ENCODE data around the gene EFNA4. TPM values are rescaled to one million over a fixed set of nuclear protein-coding genes. Genes with fewer than 3 reads are reported as not detected.

Gene EFNA4
- 13.5 and 15.1 TPM in 2 replicates for total RNA-seq

- peak; percentile 86 to 92 for DNase-seq (ENCODE audit: low read depth in 2 of 2)
These were observed at the start of gene EFNA4 for GRCh38 chr1:155063550-155064110. Gene EFNA4, plus strand, starts transcription at chr1:155063740. Its CDS starts 84 bp downstream, at chr1:155063824.

DNA sequence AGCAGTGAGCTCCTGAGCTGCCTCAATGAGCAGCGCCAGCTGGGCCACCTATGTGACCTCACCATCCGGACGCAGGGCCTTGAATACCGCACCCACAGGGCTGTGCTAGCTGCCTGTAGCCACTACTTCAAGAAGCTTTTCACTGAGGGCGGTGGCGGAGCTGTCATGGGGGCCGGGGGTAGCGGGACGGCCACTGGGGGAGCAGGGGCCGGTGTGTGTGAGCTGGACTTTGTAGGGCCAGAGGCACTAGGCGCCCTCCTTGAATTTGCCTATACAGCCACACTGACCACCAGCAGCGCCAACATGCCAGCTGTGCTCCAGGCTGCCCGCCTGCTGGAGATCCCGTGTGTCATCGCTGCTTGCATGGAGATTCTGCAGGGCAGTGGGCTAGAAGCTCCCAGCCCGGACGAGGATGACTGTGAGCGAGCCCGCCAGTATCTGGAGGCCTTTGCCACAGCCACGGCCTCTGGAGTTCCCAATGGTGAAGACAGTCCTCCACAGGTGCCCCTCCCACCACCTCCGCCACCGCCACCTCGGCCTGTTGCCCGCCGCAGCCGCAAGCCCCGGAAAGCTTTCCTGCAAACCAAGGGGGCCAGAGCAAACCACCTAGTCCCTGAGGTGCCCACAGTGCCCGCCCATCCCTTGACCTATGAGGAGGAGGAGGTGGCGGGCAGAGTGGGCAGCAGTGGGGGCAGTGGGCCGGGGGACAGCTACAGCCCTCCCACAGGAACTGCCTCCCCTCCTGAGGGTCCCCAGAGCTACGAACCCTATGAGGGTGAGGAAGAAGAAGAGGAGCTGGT is 48.6 kb upstream of the EFNA4 start:
- no peak for DNase-seq (ENCODE audit: low read depth in 2 of 2)

GRCh38 chr1:155015527-155016230 is 47.9 kb upstream of the EFNA4 start:
- DNase-seq (ENCODE audit: low read depth in 2 of 2) = no peak

- DNase-seq (ENCODE audit: low read depth in 2 of 2) = no peak
These were observed 47.2 kb upstream of the EFNA4 start for GRCh38 chr1:155016231-155016831.

- peak; percentile 90 to 93 for DNase-seq (ENCODE audit: low read depth in 2 of 2)
These were observed 46.2 kb upstream of the EFNA4 start for GRCh38 chr1:155017041-155017945.

GRCh38 chr1:155017946-155018316 is 45.6 kb upstream of the EFNA4 start:
- DNase-seq (ENCODE audit: low read depth in 2 of 2) = no peak

DNA sequence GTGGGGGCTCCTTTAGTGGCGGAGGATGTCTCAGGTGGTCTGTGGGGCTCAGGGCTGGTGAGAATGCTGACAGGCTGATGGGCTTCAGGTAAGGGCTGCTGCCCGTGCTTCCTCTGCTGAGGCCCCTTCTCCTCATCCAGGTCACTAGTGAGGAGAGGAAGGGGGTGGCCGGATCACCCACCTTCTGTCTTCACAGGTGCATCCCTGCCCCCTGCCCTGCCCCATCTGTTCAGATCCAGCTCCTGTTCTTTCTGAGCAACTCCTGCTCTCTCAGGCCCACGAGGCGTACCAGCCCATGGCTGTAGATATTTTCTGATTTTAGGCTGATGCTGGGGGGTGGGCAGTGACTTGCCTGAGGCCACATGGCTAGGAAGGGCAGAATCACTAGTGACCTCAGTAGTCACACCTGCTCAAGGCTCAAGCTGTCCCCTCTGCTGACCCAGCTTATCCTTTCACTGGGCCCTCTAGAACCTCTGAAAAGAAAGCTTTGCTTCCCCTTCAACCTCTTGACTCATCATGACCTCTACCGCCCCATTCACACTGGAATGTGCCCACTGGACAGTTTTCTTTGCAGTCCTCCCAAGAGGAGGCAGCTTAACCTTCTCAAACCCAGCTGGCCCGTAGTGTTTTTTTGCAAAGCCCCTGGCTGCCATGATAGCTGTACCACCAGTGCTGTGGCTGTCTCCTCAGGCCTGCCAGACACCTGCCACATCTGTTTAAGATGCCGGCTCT is 44.8 kb upstream of the EFNA4 start:
- no peak for DNase-seq (ENCODE audit: low read depth in 2 of 2)

GRCh38 chr1:155019377-155020245 is 43.9 kb upstream of the EFNA4 start:
- no peak for DNase-seq (ENCODE audit: low read depth in 2 of 2)

DNA sequence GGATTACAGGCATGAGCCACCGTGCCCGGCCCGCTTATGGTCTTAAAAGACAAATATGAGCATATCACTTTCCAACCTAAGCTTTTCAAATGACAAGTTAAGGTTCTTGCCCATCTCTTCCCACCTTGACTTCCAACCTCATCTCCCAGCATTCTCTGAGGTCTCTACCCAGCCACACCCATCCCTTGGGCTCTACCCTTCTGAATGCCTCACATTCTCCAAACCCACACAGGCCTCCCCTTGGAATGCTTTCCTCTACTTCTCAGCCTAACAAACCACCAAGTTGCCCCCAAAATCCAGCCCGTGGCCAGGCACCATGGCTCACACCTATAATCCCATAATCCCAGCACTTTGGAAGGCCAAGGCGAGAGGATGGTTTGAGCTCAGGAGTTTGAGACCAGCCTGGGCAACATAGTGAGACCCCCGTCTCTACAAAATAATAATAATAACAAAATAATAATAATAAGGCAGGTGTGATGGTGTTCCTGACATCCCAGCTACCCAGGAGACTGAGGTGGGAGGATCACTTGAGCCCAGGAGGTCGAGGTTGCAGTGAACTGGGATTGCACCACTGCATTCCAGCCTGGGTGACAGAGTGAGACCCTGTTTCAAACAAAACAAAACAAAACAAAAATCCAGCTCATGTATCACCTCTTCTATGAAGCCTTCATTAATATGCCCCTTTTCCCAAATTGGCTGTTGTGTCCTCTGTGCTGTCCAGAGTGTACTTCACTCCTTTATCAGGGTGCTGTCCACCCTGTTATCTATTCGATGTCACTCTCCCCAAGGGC is 41.2 kb upstream of the EFNA4 start:
- DNase-seq (ENCODE audit: low read depth in 2 of 2) = no peak

DNA sequence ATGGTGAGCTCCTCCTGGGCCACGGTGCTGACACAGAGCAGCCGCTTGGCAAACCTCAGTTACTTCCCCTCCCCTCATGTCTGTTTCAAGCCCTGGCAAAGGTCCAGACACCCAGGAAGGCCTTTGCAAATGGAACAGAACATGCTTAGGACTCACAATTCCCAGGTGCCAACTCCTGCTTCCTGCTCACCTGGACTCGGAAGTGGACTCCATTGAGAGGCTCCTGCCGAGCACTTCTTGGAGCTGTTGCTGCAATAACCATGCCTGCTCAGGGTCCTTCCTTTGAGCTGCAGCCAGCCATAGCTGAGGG is 40.7 kb upstream of the EFNA4 start:
- DNase-seq (ENCODE audit: low read depth in 2 of 2) = no peak

GRCh38 chr1:155023627-155024026 is 39.9 kb upstream of the EFNA4 start:
- DNase-seq (ENCODE audit: low read depth in 2 of 2) = no peak

DNA sequence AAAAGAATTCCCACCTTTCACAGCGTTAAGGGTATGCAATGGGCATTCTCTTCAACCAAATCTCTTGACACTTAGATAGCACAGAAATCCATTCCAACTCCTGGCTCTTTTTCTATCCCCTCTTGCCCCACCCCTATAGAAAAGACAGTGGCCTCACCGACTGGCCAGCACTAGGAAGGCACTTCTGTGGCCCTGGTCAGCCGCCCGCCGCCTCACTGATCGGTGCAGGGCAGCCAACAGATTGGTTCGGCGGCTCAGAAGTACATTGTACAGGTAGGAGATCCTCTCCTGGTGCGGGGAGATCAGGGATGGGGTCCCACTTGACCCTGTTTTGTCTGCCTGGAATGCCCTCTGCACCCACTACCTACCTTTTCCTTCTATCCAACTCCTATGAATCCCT is 39.2 kb upstream of the EFNA4 start:
- no peak for DNase-seq (ENCODE audit: low read depth in 2 of 2)

GRCh38 chr1:155026154-155026553 is 37.4 kb upstream of the EFNA4 start:
- DNase-seq (ENCODE audit: low read depth in 2 of 2) = no peak

DNA sequence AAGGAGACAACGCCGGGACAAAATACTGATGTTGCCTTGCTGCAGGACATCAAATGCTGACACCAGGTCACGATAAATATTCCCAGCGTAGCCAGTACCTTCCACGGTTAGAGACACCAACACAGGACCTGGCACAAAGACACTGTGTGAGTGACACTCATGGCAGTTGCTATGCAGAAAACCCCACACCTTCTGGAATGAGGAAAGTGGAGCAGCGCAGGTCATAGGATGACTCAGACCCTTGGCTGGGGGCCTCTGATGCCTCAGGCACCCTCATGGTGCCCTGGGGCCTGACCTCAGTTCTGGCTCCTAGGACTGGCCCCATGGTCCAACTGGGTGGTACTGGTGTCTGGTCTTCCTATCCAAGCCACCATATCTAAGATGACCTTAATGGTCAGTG is 37.0 kb upstream of the EFNA4 start:
- DNase-seq (ENCODE audit: low read depth in 2 of 2) = no peak

DNA sequence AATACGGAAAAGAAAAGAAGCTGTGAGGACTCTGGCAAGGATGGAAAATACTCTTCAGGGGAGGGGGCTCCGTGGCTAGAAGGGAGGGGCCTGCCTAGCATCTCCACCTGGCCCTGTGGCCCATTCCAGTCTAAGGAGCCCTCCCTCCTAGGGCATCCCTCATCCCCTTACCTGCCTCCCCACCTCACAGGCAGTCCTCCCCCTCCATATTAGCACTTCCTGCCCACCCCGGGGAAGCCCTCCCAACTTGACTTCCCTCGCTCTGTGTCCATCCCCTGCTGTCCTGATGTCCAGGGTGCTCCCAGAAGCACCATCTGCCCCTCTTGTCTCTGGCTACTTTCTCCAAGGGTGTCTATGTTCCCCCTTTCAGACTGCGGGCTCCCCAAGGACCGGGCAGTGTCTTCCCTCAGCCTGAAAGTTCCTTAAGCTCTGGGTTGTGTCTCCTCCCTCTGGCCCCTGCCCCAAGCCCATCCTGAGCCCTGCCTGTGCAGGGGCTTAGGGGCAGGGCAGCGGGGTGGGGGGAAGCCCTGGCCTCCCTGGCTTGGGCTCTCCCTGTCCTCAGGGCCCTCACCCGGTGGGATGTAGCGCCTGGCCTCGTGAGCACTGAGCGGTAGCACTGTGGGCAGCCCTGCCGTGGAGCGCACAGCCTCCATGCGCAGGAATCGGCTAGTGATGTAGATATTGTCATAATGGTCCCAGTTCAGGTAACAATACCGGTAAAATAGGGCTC is 33.9 kb upstream of the EFNA4 start:
- DNase-seq (ENCODE audit: low read depth in 2 of 2) = no peak

DNA sequence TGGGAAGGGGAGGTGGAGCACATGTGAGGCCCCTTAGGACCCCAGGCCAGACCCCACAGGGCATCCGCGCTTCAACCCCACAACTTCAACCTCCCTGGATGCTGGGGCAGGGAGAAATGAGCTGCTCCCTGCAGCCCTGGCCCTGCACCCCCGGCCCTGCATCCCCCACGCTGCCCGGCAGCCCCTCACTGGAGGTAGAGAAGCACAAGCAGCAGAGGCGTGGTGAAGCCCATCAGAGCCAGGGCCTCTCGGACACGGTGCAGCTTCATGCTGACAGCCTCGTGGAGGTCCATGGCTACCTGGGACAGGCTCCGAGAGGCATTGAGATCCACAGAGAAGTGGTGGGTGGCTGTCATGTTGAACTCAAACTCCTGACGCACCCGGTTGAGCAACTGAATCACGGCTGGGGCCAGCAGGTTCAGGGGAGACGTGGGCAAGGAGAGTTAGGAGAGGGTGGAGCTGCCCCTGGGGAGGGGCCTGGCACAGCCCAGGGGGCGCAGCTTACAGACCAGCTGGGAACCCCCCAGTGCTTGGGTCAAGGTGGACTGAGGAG is 33.2 kb upstream of the EFNA4 start:
- DNase-seq (ENCODE audit: low read depth in 2 of 2) = no peak

- no peak for DNase-seq (ENCODE audit: low read depth in 2 of 2)
These were observed 32.6 kb upstream of the EFNA4 start for GRCh38 chr1:155030899-155031298.

- DNase-seq (ENCODE audit: low read depth in 2 of 2) = no peak
These were observed 30.7 kb upstream of the EFNA4 start for GRCh38 chr1:155032886-155033285.

All from lung microvascular endothelial cell (primary cell).